SH-SY5Y (cell line): ENCODE data around the gene NPHS1.

Experiments used
- GATA2 ChIP-seq: IDR thresholded peaks from 2 replicates; pipeline ENCODE4 v1.6.1; 2011; ENCODE audit warnings: mild to moderate bottlenecking, low read depth, low read length
- GATA3 ChIP-seq: IDR thresholded peaks from 2 replicates; pipeline ENCODE4 v1.6.1; 2011; ENCODE audit warnings: low read depth, mild to moderate bottlenecking, low read length, moderate library complexity

GRCh38 chr19:35796645-35797542, 55.4 kb downstream of the NPHS1 start:
- TF ChIP-seq GATA3: no peak
- no peak for TF ChIP-seq GATA2
